GM12878 (cell line): ENCODE measurements around the gene METRNL.

Source experiments
- GABPA ChIP-seq: IDR thresholded peaks from 2 replicates; pipeline ENCODE4 v1.6.1; 2014; ENCODE audit warnings: antibody characterized with exemption, low read depth, mild to moderate bottlenecking, inconsistent platforms
- MTA3 ChIP-seq: IDR thresholded peaks from 2 replicates; pipeline ENCODE4 v1.6.1; 2012; ENCODE audit warnings: low read length, inconsistent platforms, borderline replicate concordance
- RAD51 ChIP-seq: fragments of 450-650 bp; IDR thresholded peaks from 2 replicates; pipeline ENCODE4 v1.6.1; 2016; ENCODE audit warnings: moderate library complexity, mild to moderate bottlenecking, inconsistent platforms
- ZNF384 ChIP-seq: IDR thresholded peaks from 2 replicates; pipeline ENCODE4 v1.6.1; 2012; ENCODE audit warnings: low read depth, mild to moderate bottlenecking, low read length, improper control_type of control experiment, borderline replicate concordance
- TF ChIP-seq, protein P1 (sequence below), 3 experiments: IDR thresholded peaks in 2 of 3; conservative IDR thresholded peaks in 1 of 3; 2 replicates each; pipeline ENCODE4 v1.5.1; 2011; ENCODE audit warnings: low read depth in 3 of 3, low read length in 3 of 3, mild to moderate bottlenecking in 3 of 3, control low read depth in 2 of 3, moderate library complexity in 2 of 3, inconsistent platforms in 1 of 3, mixed read lengths in 1 of 3; ENCODE audit not compliant: control insufficient read depth in 2 of 3, insufficient read depth in 1 of 3; ENCODE audit errors: extremely low read depth in 1 of 3
- TF ChIP-seq, protein P2 (sequence below): fragments of 450-650 bp; IDR thresholded peaks from 2 replicates; pipeline ENCODE4 v1.6.1; 2016; ENCODE audit warnings: mild to moderate bottlenecking, moderate library complexity, borderline replicate concordance
- TF ChIP-seq, protein P3 (sequence below): IDR thresholded peaks from 2 replicates; pipeline ENCODE4 v1.6.1; 2011; ENCODE audit warnings: low read depth, low read length, improper control_type of control experiment, borderline replicate concordance
- TF ChIP-seq, protein P4 (sequence below): fragments of 450-650 bp; IDR thresholded peaks from 2 replicates; pipeline ENCODE4 v1.6.1; 2017; ENCODE audit warnings: mild to moderate bottlenecking, low read depth, inconsistent platforms; ENCODE audit not compliant: poor library complexity, severe bottlenecking
- TF ChIP-seq, protein P5 (sequence below): IDR thresholded peaks from 2 replicates; pipeline ENCODE4 v1.6.1; 2011; ENCODE audit warnings: mild to moderate bottlenecking, low read depth, low read length, moderate library complexity; ENCODE audit not compliant: insufficient replicate concordance

DNA sequence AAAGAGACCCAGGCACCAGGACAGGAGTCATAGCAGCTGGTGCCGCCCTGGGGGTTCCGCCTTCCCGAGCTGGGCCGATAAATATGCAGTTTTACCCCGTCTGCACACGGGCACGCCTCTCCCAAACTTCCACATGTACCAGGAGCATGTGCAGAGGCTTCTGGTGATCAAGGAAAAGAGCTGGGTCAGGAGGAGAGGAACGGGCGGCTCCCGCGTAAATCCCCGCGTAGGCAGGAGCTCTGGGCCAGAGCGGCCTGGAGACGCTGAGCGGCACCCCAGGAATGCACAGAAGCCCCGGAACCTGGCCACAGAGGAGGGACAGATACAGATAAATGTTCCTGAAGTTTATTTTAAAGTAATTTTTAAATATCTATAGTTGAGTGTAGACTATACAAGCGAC lies 46.6 kb upstream of the METRNL start:
- TF ChIP-seq RAD51: no peak
- TF ChIP-seq, protein P1, sequence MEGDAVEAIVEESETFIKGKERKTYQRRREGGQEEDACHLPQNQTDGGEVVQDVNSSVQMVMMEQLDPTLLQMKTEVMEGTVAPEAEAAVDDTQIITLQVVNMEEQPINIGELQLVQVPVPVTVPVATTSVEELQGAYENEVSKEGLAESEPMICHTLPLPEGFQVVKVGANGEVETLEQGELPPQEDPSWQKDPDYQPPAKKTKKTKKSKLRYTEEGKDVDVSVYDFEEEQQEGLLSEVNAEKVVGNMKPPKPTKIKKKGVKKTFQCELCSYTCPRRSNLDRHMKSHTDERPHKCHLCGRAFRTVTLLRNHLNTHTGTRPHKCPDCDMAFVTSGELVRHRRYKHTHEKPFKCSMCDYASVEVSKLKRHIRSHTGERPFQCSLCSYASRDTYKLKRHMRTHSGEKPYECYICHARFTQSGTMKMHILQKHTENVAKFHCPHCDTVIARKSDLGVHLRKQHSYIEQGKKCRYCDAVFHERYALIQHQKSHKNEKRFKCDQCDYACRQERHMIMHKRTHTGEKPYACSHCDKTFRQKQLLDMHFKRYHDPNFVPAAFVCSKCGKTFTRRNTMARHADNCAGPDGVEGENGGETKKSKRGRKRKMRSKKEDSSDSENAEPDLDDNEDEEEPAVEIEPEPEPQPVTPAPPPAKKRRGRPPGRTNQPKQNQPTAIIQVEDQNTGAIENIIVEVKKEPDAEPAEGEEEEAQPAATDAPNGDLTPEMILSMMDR (IDR thresholded peaks at IDR 0.05 in 2 of 3, conservative IDR thresholded peaks at IDR 0.05 in 1 of 3; ENCODE audit: control insufficient read depth in 2 of 3, extremely low read depth in 1 of 3, insufficient read depth in 1 of 3, low read depth in 3 of 3, low read length in 3 of 3): no peak
- TF ChIP-seq MTA3: no peak
- no peak for TF ChIP-seq GABPA
- TF ChIP-seq, protein P2, sequence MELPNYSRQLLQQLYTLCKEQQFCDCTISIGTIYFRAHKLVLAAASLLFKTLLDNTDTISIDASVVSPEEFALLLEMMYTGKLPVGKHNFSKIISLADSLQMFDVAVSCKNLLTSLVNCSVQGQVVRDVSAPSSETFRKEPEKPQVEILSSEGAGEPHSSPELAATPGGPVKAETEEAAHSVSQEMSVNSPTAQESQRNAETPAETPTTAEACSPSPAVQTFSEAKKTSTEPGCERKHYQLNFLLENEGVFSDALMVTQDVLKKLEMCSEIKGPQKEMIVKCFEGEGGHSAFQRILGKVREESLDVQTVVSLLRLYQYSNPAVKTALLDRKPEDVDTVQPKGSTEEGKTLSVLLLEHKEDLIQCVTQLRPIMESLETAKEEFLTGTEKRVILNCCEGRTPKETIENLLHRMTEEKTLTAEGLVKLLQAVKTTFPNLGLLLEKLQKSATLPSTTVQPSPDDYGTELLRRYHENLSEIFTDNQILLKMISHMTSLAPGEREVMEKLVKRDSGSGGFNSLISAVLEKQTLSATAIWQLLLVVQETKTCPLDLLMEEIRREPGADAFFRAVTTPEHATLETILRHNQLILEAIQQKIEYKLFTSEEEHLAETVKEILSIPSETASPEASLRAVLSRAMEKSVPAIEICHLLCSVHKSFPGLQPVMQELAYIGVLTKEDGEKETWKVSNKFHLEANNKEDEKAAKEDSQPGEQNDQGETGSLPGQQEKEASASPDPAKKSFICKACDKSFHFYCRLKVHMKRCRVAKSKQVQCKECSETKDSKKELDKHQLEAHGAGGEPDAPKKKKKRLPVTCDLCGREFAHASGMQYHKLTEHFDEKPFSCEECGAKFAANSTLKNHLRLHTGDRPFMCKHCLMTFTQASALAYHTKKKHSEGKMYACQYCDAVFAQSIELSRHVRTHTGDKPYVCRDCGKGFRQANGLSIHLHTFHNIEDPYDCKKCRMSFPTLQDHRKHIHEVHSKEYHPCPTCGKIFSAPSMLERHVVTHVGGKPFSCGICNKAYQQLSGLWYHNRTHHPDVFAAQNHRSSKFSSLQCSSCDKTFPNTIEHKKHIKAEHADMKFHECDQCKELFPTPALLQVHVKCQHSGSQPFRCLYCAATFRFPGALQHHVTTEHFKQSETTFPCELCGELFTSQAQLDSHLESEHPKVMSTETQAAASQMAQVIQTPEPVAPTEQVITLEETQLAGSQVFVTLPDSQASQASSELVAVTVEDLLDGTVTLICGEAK: no peak
- TF ChIP-seq, protein P3, sequence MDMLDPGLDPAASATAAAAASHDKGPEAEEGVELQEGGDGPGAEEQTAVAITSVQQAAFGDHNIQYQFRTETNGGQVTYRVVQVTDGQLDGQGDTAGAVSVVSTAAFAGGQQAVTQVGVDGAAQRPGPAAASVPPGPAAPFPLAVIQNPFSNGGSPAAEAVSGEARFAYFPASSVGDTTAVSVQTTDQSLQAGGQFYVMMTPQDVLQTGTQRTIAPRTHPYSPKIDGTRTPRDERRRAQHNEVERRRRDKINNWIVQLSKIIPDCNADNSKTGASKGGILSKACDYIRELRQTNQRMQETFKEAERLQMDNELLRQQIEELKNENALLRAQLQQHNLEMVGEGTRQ: no peak
- TF ChIP-seq, protein P4, sequence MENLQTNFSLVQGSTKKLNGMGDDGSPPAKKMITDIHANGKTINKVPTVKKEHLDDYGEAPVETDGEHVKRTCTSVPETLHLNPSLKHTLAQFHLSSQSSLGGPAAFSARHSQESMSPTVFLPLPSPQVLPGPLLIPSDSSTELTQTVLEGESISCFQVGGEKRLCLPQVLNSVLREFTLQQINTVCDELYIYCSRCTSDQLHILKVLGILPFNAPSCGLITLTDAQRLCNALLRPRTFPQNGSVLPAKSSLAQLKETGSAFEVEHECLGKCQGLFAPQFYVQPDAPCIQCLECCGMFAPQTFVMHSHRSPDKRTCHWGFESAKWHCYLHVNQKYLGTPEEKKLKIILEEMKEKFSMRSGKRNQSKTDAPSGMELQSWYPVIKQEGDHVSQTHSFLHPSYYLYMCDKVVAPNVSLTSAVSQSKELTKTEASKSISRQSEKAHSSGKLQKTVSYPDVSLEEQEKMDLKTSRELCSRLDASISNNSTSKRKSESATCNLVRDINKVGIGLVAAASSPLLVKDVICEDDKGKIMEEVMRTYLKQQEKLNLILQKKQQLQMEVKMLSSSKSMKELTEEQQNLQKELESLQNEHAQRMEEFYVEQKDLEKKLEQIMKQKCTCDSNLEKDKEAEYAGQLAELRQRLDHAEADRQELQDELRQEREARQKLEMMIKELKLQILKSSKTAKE: no peak
- TF ChIP-seq, protein P5, sequence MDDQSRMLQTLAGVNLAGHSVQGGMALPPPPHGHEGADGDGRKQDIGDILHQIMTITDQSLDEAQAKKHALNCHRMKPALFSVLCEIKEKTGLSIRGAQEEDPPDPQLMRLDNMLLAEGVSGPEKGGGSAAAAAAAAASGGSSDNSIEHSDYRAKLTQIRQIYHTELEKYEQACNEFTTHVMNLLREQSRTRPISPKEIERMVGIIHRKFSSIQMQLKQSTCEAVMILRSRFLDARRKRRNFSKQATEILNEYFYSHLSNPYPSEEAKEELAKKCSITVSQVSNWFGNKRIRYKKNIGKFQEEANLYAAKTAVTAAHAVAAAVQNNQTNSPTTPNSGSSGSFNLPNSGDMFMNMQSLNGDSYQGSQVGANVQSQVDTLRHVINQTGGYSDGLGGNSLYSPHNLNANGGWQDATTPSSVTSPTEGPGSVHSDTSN: no peak
- no peak for TF ChIP-seq ZNF384
